ENCODE measurements around the gene OLFML1. TPM values are rescaled to one million over a fixed set of nuclear protein-coding genes. Genes with fewer than 3 reads are reported as not detected.

OLFML1 gene
- total RNA-seq, 1 experiment from 2014 or later: not detected

DNA sequence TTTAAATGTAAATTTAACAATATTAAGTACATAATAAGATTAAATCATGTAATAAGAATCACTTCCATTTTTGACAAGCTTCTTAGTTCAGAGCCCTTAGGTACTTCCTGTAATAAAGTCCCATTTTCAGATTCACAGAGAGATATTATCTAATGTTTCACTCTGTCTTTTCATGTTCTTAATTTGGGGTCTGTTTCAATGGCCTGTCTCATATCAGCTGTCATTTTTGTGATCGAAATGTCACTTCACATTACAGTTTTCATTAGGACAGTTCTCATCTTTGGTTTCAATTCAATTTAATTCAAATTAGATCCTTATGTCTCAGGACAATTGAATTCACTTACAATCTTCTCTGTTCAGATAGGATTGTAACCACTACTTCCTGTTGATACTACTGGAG, 22.6 kb upstream of the OLFML1 start:
- Mint-ChIP-seq H3K27ac (no peak overlapping the region), H3K36me3 (no peaks in the 10 kb centered on the region), H3K4me1 (no peaks in the 10 kb centered on the region), H3K27me3 (ENCODE audit: low read depth) (no peaks in the 10 kb centered on the region; the same call in 1 of the 2 replicates), H3K4me3 (no peak overlapping the region), H3K9me3 (no peaks in the 10 kb centered on the region)
- CTCF ChIA-PET: no interaction called here
- ATAC-seq (no peak), DNase-seq (ENCODE audit: low spot score) (no peak)
- POLR2A ChIA-PET: interaction anchor here (0.6 kb wide), 1 partner anchor 10 kb away, joined by 4 read pairs; no protein-coding TSS in a partner anchor
- no peak for TF ChIP-seq ETV6 (CRISPR knock-in tag; IDR thresholded peaks at IDR 0.05)
- TF ChIP-seq SP1 (CRISPR knock-in tag; conservative IDR thresholded peaks at IDR 0.05): no peak
- TF ChIP-seq, protein P1, sequence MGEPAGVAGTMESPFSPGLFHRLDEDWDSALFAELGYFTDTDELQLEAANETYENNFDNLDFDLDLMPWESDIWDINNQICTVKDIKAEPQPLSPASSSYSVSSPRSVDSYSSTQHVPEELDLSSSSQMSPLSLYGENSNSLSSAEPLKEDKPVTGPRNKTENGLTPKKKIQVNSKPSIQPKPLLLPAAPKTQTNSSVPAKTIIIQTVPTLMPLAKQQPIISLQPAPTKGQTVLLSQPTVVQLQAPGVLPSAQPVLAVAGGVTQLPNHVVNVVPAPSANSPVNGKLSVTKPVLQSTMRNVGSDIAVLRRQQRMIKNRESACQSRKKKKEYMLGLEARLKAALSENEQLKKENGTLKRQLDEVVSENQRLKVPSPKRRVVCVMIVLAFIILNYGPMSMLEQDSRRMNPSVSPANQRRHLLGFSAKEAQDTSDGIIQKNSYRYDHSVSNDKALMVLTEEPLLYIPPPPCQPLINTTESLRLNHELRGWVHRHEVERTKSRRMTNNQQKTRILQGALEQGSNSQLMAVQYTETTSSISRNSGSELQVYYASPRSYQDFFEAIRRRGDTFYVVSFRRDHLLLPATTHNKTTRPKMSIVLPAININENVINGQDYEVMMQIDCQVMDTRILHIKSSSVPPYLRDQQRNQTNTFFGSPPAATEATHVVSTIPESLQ (CRISPR knock-in tag; IDR thresholded peaks at IDR 0.05): no peak
- TF ChIP-seq JUN (CRISPR knock-in tag; IDR thresholded peaks at IDR 0.05): no peak
- TF ChIP-seq TCF7 (CRISPR knock-in tag; IDR thresholded peaks at IDR 0.05; ENCODE audit: low read depth): no peak
- TF ChIP-seq, protein P2, sequence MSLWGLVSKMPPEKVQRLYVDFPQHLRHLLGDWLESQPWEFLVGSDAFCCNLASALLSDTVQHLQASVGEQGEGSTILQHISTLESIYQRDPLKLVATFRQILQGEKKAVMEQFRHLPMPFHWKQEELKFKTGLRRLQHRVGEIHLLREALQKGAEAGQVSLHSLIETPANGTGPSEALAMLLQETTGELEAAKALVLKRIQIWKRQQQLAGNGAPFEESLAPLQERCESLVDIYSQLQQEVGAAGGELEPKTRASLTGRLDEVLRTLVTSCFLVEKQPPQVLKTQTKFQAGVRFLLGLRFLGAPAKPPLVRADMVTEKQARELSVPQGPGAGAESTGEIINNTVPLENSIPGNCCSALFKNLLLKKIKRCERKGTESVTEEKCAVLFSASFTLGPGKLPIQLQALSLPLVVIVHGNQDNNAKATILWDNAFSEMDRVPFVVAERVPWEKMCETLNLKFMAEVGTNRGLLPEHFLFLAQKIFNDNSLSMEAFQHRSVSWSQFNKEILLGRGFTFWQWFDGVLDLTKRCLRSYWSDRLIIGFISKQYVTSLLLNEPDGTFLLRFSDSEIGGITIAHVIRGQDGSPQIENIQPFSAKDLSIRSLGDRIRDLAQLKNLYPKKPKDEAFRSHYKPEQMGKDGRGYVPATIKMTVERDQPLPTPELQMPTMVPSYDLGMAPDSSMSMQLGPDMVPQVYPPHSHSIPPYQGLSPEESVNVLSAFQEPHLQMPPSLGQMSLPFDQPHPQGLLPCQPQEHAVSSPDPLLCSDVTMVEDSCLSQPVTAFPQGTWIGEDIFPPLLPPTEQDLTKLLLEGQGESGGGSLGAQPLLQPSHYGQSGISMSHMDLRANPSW (CRISPR knock-in tag; conservative IDR thresholded peaks at IDR 0.05; ENCODE audit: low read depth): no peak
- TF ChIP-seq FOXK1 (CRISPR knock-in tag; IDR thresholded peaks at IDR 0.05): no peak

DNA sequence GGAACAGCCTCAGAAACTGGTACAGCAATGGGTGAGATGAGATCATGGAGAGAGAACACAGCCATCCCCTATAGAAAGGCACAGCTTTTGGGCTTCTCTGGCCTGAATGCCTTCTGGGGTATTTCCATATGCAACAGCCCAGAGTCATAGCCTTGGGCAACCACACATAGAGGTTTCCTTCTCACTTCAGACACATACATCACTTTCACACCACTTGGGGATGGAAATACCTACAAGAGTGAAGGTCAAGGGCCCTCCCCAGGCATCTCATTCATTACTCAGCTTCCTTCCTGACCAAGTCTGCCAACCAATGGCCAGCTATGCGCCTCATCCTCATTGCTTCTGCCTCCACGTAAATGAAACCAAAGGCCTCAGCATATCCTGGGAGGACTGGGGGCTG, 17.7 kb upstream of the OLFML1 start:
- ChIA-PET POLR2A (no interaction called here), CTCF (no interaction called here)
- TF ChIP-seq GABPB1 (CRISPR knock-in tag; IDR thresholded peaks at IDR 0.05) (no peak), FOXK1 (CRISPR knock-in tag; IDR thresholded peaks at IDR 0.05) (no peak), TEAD1 (CRISPR knock-in tag; IDR thresholded peaks at IDR 0.05) (no peak), ZNF263 (CRISPR knock-in tag; IDR thresholded peaks at IDR 0.05; ENCODE audit: low read depth) (no peak), NR1H2 (CRISPR knock-in tag; IDR thresholded peaks at IDR 0.05) (no peak), EMX1 (CRISPR knock-in tag; IDR thresholded peaks at IDR 0.05) (no peak), FOXJ3 (CRISPR knock-in tag; IDR thresholded peaks at IDR 0.05; ENCODE audit: borderline replicate concordance) (no peak)
- TF ChIP-seq, protein P3, sequence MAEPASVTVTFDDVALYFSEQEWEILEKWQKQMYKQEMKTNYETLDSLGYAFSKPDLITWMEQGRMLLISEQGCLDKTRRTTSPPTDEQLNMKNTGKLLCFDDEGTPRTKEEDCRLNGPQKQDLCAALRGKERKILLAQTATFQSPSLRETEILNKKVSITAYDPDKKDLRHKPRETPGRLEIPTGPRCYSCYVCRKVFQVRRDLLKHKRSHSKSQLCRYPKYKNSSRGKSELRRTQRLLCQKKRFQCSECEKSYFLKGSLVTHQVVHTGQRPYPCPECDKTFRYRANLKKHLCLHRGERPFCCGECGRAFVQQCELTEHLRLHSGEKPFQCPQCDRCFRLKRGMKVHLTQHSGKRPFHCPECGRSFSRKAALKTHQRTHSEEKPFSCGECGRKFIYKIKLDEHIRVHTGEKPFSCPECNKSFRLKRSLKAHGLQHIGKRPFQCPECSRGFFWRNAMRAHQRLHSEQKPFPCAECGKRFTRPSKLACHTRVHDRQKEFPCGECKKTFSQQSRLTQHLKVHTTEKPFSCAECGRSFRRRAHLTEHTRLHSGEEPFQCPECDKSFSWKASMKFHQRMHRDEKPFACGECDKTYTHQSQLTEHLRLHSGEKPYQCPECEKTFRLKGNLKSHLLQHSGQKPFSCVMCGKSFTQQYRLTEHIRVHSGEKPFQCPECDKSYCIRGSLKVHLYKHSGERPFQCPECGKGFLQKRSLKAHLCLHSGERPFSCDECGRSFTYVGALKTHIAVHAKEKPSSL (CRISPR knock-in tag; conservative IDR thresholded peaks at IDR 0.05): no peak
- TF ChIP-seq, protein P4, sequence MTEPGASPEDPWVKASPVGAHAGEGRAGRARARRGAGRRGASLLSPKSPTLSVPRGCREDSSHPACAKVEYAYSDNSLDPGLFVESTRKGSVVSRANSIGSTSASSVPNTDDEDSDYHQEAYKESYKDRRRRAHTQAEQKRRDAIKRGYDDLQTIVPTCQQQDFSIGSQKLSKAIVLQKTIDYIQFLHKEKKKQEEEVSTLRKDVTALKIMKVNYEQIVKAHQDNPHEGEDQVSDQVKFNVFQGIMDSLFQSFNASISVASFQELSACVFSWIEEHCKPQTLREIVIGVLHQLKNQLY (CRISPR knock-in tag; IDR thresholded peaks at IDR 0.05): no peak
- DNase-seq (ENCODE audit: low spot score) (no peak), ATAC-seq (no peak)
- Mint-ChIP-seq H3K4me1 (no peaks in the 10 kb centered on the region), H3K4me3 (no peak overlapping the region), H3K36me3 (no peaks in the 10 kb centered on the region), H3K9me3 (no peaks in the 10 kb centered on the region), H3K27me3 (ENCODE audit: low read depth) (no peaks in the 10 kb centered on the region), H3K27ac (no peak overlapping the region)

DNA sequence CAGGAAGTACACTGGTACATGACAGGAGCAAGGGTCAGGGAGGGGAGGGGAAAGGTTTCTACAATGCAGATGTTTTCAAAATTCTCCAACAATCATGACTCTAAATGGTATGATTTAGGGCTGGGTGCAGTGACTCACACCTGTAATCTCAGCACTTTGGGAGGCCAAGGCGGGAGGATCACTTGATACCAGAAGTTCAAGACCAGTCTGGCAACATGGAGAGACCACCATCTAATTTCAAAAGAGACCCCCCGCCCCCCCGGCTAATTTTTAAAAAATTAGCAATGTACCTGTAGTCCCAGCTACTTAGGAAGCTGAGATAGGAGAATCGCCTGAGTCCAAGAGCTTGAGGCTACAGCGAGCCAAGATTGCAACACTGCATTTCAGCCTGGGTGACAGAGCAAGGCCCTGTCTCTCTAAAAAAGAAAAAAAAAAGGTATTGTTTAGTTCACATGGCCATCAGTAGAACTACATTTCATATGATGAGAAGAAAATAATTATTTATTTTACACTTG, 15.9 kb upstream of the OLFML1 start:
- ATAC-seq: no peak
- CTCF ChIA-PET: interaction anchor here (0.7 kb wide), 1 partner anchor 95 kb away, joined by 3 read pairs; no protein-coding TSS in a partner anchor
- no peaks in the 10 kb centered on the region for H3K36me3 Mint-ChIP-seq
- no peaks in the 10 kb centered on the region for H3K4me1 Mint-ChIP-seq
- DNase-seq (ENCODE audit: low spot score): no peak
- no peaks in the 10 kb centered on the region; the same call in 1 of the 2 replicates for H3K27me3 Mint-ChIP-seq (ENCODE audit: low read depth)
- H3K4me3 Mint-ChIP-seq: no peak overlapping the region
- no peaks in the 10 kb centered on the region for H3K9me3 Mint-ChIP-seq
- POLR2A ChIA-PET: interaction anchor here (0.6 kb wide), 1 partner anchor 102 kb away, joined by 3 read pairs; no protein-coding TSS in a partner anchor
- H3K27ac Mint-ChIP-seq: no peak overlapping the region
- TF ChIP-seq PRRX2 (CRISPR knock-in tag; IDR thresholded peaks at IDR 0.05): no peak
- TF ChIP-seq, protein P5, sequence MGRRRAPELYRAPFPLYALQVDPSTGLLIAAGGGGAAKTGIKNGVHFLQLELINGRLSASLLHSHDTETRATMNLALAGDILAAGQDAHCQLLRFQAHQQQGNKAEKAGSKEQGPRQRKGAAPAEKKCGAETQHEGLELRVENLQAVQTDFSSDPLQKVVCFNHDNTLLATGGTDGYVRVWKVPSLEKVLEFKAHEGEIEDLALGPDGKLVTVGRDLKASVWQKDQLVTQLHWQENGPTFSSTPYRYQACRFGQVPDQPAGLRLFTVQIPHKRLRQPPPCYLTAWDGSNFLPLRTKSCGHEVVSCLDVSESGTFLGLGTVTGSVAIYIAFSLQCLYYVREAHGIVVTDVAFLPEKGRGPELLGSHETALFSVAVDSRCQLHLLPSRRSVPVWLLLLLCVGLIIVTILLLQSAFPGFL (CRISPR knock-in tag; IDR thresholded peaks at IDR 0.05; ENCODE audit: borderline replicate concordance): no peak
- TF ChIP-seq NFYB (CRISPR knock-in tag; conservative IDR thresholded peaks at IDR 0.05; ENCODE audit: low read depth): no peak
- TF ChIP-seq, protein P6, sequence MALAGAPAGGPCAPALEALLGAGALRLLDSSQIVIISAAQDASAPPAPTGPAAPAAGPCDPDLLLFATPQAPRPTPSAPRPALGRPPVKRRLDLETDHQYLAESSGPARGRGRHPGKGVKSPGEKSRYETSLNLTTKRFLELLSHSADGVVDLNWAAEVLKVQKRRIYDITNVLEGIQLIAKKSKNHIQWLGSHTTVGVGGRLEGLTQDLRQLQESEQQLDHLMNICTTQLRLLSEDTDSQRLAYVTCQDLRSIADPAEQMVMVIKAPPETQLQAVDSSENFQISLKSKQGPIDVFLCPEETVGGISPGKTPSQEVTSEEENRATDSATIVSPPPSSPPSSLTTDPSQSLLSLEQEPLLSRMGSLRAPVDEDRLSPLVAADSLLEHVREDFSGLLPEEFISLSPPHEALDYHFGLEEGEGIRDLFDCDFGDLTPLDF (CRISPR knock-in tag; IDR thresholded peaks at IDR 0.05): no peak
- no peak for TF ChIP-seq OVOL2 (CRISPR knock-in tag; IDR thresholded peaks at IDR 0.05; ENCODE audit: borderline replicate concordance)
- TF ChIP-seq, protein P7, sequence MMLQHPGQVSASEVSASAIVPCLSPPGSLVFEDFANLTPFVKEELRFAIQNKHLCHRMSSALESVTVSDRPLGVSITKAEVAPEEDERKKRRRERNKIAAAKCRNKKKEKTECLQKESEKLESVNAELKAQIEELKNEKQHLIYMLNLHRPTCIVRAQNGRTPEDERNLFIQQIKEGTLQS (CRISPR knock-in tag; conservative IDR thresholded peaks at IDR 0.05): no peak
